ENCODE data around the gene ACAN.
A peak's percentile ranks its signal among the peaks of the same experiment; 100 is the strongest.

Gene ACAN

DNA sequence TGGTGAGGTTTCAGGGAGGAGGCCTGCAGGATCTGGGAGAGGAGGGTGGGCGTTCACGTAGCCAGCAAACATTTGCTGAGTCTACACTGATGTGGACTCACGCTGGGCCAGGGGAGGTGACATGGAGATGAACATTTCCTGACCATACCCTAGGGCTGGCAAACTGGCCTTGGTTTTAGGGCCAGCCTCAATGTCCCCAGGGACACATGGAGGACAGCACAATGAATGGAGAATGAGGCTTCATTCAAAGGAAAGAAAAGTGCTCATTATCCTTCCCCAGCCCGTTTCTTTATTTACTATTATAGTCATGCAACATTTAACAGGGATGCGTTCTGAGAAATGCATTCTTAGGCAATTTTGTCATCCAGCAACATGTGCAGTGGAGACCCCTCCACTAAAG, 26.8 kb downstream of the ACAN start:
- Histone ChIP-seq H3K9me3 (ENCODE audit: control insufficient read depth, low read length) (no peaks in the 10 kb centered on the region), H3K4me3 (ENCODE audit: low read length) (no peak overlapping the region), H3K36me3 (ENCODE audit: control insufficient read depth, insufficient read depth, low read length, severe bottlenecking) (no peaks in the 10 kb centered on the region), H3K9ac (ENCODE audit: low read length) (no peak overlapping the region), H3K4me1 (ENCODE audit: control insufficient read depth, insufficient read depth, low read length) (peaks cover 12% of the 10 kb centered on the region), H3K27me3 (replicated peaks; ENCODE audit: control insufficient read depth, insufficient read depth, low read length) (peaks cover 12% of the 10 kb centered on the region)
- DNase-seq (ENCODE audit: low read depth), result no peak

DNA sequence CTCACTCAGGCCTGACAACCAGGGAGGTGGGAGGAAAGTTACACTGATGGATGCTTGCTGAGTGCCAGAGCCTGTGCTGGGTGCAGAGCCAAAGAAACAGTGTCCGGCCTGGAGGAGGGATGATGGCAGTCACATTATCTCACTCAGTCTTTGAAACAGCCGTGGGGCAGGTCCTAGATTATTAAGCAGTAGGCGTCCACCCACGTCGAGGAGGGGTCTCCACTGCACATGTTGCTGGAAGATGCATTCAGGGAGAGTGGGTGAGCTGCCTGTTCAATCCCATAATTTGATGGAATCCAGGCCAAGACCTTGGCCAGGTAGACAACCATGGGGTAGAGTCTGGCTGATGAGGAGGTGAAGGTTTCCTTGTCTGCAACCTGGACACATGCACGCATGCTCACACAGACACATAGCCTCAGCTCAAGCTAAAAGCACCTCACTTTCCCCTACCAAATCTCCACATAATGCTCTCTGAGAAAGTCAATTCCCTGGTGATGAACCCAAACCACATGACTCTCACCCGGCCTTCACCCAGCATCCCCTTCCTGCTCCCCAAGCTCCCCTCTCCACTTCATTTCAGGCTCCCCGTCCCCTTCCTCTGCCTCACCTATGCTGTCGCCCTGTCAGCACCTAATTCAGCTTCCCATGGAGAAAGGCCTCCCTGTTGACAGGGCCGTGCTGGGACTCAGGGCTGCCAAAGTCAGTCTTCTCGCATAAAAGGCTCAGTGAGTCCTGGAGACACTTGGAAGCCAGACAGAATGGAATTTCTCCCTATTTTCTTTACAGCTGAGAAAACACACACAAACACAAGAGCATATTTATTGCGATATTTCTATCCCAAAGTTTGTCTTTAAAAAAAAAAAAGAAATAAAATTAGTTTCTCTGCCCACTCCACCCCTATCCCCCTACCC, 29.8 kb downstream of the ACAN start:
- Histone ChIP-seq H3K36me3 (ENCODE audit: control insufficient read depth, insufficient read depth, low read length, severe bottlenecking) (no peaks in the 10 kb centered on the region), H3K9ac (ENCODE audit: low read length) (peak overlapping the region; percentile 37), H3K9me3 (ENCODE audit: control insufficient read depth, low read length) (no peaks in the 10 kb centered on the region), H3K27me3 (replicated peaks; ENCODE audit: control insufficient read depth, insufficient read depth, low read length) (peaks cover 2% of the 10 kb centered on the region), H3K4me3 (ENCODE audit: low read length) (no peak overlapping the region), H3K4me1 (ENCODE audit: control insufficient read depth, insufficient read depth, low read length) (peaks cover 23% of the 10 kb centered on the region)
- DNase-seq (ENCODE audit: low read depth), result no peak

DNA sequence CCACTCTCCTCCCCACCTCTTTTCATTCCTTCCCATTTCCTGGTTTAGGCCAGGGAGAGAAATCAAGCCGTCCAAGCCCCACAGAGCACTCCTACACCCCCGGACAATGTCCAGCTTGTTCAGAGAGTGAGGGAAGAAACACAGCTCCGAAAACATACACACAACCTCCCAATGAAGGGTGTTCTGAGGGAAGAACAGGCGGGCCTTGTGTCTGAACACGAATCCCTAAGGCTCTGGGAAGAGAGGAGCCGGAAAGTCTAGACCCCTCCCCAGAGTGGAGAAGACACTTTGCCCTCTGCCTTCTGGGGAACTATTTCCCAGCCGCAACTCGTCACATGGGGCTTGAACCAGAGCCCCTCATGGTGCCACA, 30.5 kb downstream of the ACAN start:
- DNase-seq (ENCODE audit: low read depth), result no peak
- peaks cover 8% of the 10 kb centered on the region for H3K27me3 ChIP-seq (replicated peaks; ENCODE audit: control insufficient read depth, insufficient read depth, low read length)
- H3K9me3 ChIP-seq (ENCODE audit: control insufficient read depth, low read length), result no peaks in the 10 kb centered on the region
- peaks cover 23% of the 10 kb centered on the region for H3K4me1 ChIP-seq (ENCODE audit: control insufficient read depth, insufficient read depth, low read length)
- H3K36me3 ChIP-seq (ENCODE audit: control insufficient read depth, insufficient read depth, low read length, severe bottlenecking), result no peaks in the 10 kb centered on the region
- peak overlapping the region; percentile 37 for H3K9ac ChIP-seq (ENCODE audit: low read length)
- no peak overlapping the region for H3K4me3 ChIP-seq (ENCODE audit: low read length)

- Histone ChIP-seq H3K9ac (ENCODE audit: low read length) (no peak overlapping the region), H3K4me1 (ENCODE audit: control insufficient read depth, insufficient read depth, low read length) (peaks cover 23% of the 10 kb centered on the region), H3K9me3 (ENCODE audit: control insufficient read depth, low read length) (no peaks in the 10 kb centered on the region), H3K27me3 (replicated peaks; ENCODE audit: control insufficient read depth, insufficient read depth, low read length) (peaks cover 13% of the 10 kb centered on the region), H3K4me3 (ENCODE audit: low read length) (no peak overlapping the region), H3K36me3 (ENCODE audit: control insufficient read depth, insufficient read depth, low read length, severe bottlenecking) (no peaks in the 10 kb centered on the region)
- DNase-seq (ENCODE audit: low read depth), result peak; percentile 71
Observed at GRCh38 chr15:88834211-88834812, 31.1 kb downstream of the ACAN start.

GRCh38 chr15:88835119-88835518, 31.9 kb downstream of the ACAN start:
- Histone ChIP-seq H3K9me3 (ENCODE audit: control insufficient read depth, low read length) (no peaks in the 10 kb centered on the region), H3K4me1 (ENCODE audit: control insufficient read depth, insufficient read depth, low read length) (peaks cover 23% of the 10 kb centered on the region)

DNA sequence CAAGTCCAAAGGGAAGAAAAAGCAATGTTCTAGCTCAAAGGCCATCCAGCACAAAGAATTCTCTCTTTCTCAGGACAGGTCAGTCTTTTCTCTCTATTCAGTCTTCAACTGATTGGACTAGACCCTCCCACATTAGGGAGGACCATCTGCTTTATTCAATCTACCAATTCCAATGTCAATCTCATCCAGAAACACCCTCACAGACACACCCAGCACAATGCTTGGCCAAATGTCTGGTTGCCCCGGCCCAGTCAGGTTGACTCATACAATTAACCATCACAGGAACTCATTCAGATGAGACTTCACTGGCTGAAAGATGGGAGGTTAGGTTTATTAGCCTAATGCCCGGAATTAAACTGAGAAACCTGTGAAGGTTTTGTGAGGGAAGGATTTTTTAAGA, 32.4 kb downstream of the ACAN start:
- Histone ChIP-seq H3K27me3 (replicated peaks; ENCODE audit: control insufficient read depth, insufficient read depth, low read length) (peaks cover 17% of the 10 kb centered on the region), H3K9me3 (ENCODE audit: control insufficient read depth, low read length) (no peaks in the 10 kb centered on the region), H3K9ac (ENCODE audit: low read length) (no peak overlapping the region), H3K36me3 (ENCODE audit: control insufficient read depth, insufficient read depth, low read length, severe bottlenecking) (no peaks in the 10 kb centered on the region), H3K4me1 (ENCODE audit: control insufficient read depth, insufficient read depth, low read length) (peaks cover 23% of the 10 kb centered on the region), H3K4me3 (ENCODE audit: low read length) (no peak overlapping the region)
- peak; percentile 29 for DNase-seq (ENCODE audit: low read depth)

More at GRCh38 chr15:88835119-88835518, 31.9 kb downstream of the ACAN start:
- H3K36me3 ChIP-seq (ENCODE audit: control insufficient read depth, insufficient read depth, low read length, severe bottlenecking), result no peaks in the 10 kb centered on the region
- no peak overlapping the region for H3K9ac ChIP-seq (ENCODE audit: low read length)
- H3K4me3 ChIP-seq (ENCODE audit: low read length), result no peak overlapping the region
- H3K27me3 ChIP-seq (replicated peaks; ENCODE audit: control insufficient read depth, insufficient read depth, low read length), result peaks cover 17% of the 10 kb centered on the region
- no peak for DNase-seq (ENCODE audit: low read depth)

DNA sequence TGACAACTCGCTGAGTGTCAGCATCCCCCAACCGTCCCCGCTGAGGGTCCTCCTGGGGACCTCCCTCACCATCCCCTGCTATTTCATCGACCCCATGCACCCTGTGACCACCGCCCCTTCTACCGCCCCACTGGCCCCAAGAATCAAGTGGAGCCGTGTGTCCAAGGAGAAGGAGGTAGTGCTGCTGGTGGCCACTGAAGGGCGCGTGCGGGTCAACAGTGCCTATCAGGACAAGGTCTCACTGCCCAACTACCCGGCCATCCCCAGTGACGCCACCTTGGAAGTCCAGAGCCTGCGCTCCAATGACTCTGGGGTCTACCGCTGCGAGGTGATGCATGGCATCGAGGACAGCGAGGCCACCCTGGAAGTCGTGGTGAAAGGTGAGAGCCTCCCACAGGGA, 35.4 kb downstream of the ACAN start:
- Histone ChIP-seq H3K36me3 (ENCODE audit: control insufficient read depth, insufficient read depth, low read length, severe bottlenecking) (no peaks in the 10 kb centered on the region), H3K27me3 (replicated peaks; ENCODE audit: control insufficient read depth, insufficient read depth, low read length) (peaks cover 27% of the 10 kb centered on the region), H3K9me3 (ENCODE audit: control insufficient read depth, low read length) (no peaks in the 10 kb centered on the region), H3K9ac (ENCODE audit: low read length) (no peak overlapping the region), H3K4me3 (ENCODE audit: low read length) (no peak overlapping the region), H3K4me1 (ENCODE audit: control insufficient read depth, insufficient read depth, low read length) (peaks cover 22% of the 10 kb centered on the region)
- DNase-seq (ENCODE audit: low read depth), result no peak

DNA sequence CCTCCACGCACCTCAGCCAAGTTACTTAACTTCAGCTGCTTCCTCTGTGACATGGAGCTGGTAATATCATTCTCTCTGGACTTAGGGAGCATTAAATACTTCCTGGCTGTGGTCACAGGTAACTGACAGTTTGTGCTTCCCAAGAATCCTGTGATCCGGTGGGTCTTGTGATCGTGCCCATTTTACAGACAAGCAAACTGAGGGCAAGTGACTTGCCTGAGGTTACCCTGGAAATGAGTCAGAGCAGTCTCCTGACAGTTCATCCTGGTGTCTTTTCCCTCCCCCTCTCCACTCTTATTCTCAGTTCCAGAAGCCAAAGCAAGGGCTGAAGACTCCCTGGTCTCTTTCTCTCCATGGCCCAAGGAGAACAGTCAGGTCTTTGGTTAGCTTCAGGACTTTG, 35.9 kb downstream of the ACAN start:
- peaks cover 27% of the 10 kb centered on the region for H3K27me3 ChIP-seq (replicated peaks; ENCODE audit: control insufficient read depth, insufficient read depth, low read length)
- DNase-seq (ENCODE audit: low read depth), result no peak
- H3K4me3 ChIP-seq (ENCODE audit: low read length), result no peak overlapping the region
- no peaks in the 10 kb centered on the region for H3K9me3 ChIP-seq (ENCODE audit: control insufficient read depth, low read length)
- H3K4me1 ChIP-seq (ENCODE audit: control insufficient read depth, insufficient read depth, low read length), result peaks cover 17% of the 10 kb centered on the region
- no peak overlapping the region for H3K9ac ChIP-seq (ENCODE audit: low read length)
- no peaks in the 10 kb centered on the region for H3K36me3 ChIP-seq (ENCODE audit: control insufficient read depth, insufficient read depth, low read length, severe bottlenecking)

GRCh38 chr15:88839961-88840360, 36.7 kb downstream of the ACAN start:
- Histone ChIP-seq H3K4me1 (ENCODE audit: control insufficient read depth, insufficient read depth, low read length) (peaks cover 12% of the 10 kb centered on the region), H3K4me3 (ENCODE audit: low read length) (no peak overlapping the region), H3K9me3 (ENCODE audit: control insufficient read depth, low read length) (no peaks in the 10 kb centered on the region), H3K36me3 (ENCODE audit: control insufficient read depth, insufficient read depth, low read length, severe bottlenecking) (no peaks in the 10 kb centered on the region), H3K9ac (ENCODE audit: low read length) (no peak overlapping the region), H3K27me3 (replicated peaks; ENCODE audit: control insufficient read depth, insufficient read depth, low read length) (peaks cover 30% of the 10 kb centered on the region)
- DNase-seq (ENCODE audit: low read depth), result no peak

DNA sequence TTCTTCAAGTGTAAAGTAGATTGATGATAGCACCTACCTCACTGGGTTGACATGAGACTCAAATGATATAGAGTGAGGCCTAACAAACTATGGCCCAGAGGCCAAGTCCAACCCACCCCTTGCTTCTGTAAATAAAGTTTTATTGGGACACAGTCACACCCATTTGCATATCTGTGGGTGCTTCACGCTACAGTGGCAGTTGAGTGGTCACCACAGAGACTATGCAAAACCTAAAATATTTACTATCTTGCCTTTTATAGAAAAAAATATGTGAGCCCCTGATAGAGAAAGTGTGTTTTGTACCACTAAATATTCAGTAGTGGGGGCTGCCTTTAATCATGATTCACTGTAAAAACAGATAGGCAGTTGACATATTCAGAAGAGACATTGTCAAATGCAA, 38.0 kb downstream of the ACAN start:
- H3K9me3 ChIP-seq (ENCODE audit: control insufficient read depth, low read length), result no peaks in the 10 kb centered on the region
- peaks cover 37% of the 10 kb centered on the region for H3K27me3 ChIP-seq (replicated peaks; ENCODE audit: control insufficient read depth, insufficient read depth, low read length)
- H3K4me1 ChIP-seq (ENCODE audit: control insufficient read depth, insufficient read depth, low read length), result no peaks in the 10 kb centered on the region
- no peak overlapping the region for H3K4me3 ChIP-seq (ENCODE audit: low read length)
- no peaks in the 10 kb centered on the region for H3K36me3 ChIP-seq (ENCODE audit: control insufficient read depth, insufficient read depth, low read length, severe bottlenecking)
- DNase-seq (ENCODE audit: low read depth), result no peak
- H3K9ac ChIP-seq (ENCODE audit: low read length), result no peak overlapping the region

DNA sequence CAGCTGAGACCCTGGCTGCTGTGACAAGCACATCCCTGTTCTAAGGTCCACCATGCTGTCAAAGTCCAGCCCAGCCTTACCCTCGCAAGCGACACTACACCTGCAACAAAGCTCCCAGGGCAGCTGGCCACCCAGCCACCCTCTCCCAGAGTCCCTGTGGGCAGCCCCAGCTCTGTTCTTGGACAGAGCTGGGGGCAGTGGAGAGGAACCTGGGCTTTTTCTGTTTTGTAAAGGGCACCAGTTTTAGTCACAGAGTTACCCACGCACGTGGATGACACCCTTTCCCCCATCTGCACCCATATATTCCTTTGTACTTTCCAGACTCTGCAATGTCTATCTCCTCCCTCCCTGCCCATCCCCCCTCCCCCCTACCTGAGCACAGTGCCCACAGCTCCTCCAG, 38.9 kb downstream of the ACAN start:
- Histone ChIP-seq H3K9ac (ENCODE audit: low read length) (no peak overlapping the region), H3K36me3 (ENCODE audit: control insufficient read depth, insufficient read depth, low read length, severe bottlenecking) (no peaks in the 10 kb centered on the region), H3K4me3 (ENCODE audit: low read length) (no peak overlapping the region), H3K4me1 (ENCODE audit: control insufficient read depth, insufficient read depth, low read length) (no peaks in the 10 kb centered on the region), H3K9me3 (ENCODE audit: control insufficient read depth, low read length) (no peaks in the 10 kb centered on the region), H3K27me3 (replicated peaks; ENCODE audit: control insufficient read depth, insufficient read depth, low read length) (peaks cover 37% of the 10 kb centered on the region)
- DNase-seq (ENCODE audit: low read depth), result no peak
